ENCODE data around the gene ACTA2.

DNA sequence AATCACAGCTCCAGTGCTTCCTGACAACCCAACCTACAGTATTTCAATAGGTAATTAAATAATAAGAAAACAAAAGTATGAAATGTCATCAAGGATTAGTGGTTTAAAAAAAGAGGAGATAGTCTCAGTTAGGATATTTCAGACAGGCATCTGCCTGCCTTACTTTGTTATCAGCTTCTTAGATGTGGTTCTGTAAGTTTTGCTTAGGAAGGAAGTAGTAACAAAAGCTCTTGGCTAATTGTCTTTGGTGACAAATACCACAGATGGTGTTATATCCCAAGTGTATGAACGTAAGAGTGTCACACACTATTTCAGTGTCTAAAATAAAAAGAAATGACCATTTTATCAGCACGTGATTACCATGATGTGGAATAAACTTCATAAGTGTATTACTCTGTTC, 9.8 kb upstream of the ACTA2 start:
- TF ChIP-seq, protein P1, sequence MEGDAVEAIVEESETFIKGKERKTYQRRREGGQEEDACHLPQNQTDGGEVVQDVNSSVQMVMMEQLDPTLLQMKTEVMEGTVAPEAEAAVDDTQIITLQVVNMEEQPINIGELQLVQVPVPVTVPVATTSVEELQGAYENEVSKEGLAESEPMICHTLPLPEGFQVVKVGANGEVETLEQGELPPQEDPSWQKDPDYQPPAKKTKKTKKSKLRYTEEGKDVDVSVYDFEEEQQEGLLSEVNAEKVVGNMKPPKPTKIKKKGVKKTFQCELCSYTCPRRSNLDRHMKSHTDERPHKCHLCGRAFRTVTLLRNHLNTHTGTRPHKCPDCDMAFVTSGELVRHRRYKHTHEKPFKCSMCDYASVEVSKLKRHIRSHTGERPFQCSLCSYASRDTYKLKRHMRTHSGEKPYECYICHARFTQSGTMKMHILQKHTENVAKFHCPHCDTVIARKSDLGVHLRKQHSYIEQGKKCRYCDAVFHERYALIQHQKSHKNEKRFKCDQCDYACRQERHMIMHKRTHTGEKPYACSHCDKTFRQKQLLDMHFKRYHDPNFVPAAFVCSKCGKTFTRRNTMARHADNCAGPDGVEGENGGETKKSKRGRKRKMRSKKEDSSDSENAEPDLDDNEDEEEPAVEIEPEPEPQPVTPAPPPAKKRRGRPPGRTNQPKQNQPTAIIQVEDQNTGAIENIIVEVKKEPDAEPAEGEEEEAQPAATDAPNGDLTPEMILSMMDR (IDR thresholded peaks at IDR 0.05) = no peak
- TF ChIP-seq EP300 (IDR thresholded peaks at IDR 0.05) = no peak
